Upper lobe of left lung (tissue), 6 donors: ENCODE measurements around the gene FGF14. TPM values are rescaled to one million over a fixed set of nuclear protein-coding genes. Genes with fewer than 3 reads are reported as not detected.

Source experiments
- ATAC-seq, 2 donors: fragments of 200-7000 bp; cut with Tn5 transposase; one replicate each; pipeline ENCODE4 v1.9.1; 2022; ENCODE audit warnings: mild to moderate bottlenecking in 2 of 2, moderate library complexity in 2 of 2; ENCODE audit not compliant: low FRiP score in 2 of 2
- DNase-seq, 2 donors: peaks; one replicate each; pipeline ENCODE4 v3.0.0-alpha.2; 2019 to 2020
- H3K27ac ChIP-seq, 4 donors: fragments of 200-600 bp; sonication (generic); one replicate each; pipeline ENCODE4 v1.5.1; 2016 to 2019
- H3K27me3 ChIP-seq, 4 donors: fragments of 200-600 bp; sonication (generic); one replicate each; pipeline ENCODE4 v1.5.1; 2017 to 2019
- H3K36me3 ChIP-seq, 4 donors: fragments of 200-600 bp; sonication (generic); one replicate each; pipeline ENCODE4 v1.5.1; 2016 to 2019
- H3K4me1 ChIP-seq, 4 donors: fragments of 200-600 bp; sonication (generic); one replicate each; pipeline ENCODE4 v1.5.1; 2018 to 2019
- H3K4me3 ChIP-seq, 4 donors: fragments of 200-600 bp; sonication (generic); one replicate each; pipeline ENCODE4 v1.5.1; 2017 to 2019; ENCODE audit warnings: mild to moderate bottlenecking in 2 of 4, moderate library complexity in 1 of 4
- H3K9me3 ChIP-seq, 4 donors: fragments of 200-600 bp; sonication (generic); one replicate each; pipeline ENCODE4 v1.5.1; 2018 to 2019
- CTCF ChIP-seq, 6 experiments: fragments of 450-650 bp in 4 of 6; fragments of 200-600 bp in 2 of 6; sonication (generic) in 2 of 6; IDR thresholded peaks; one replicate each; pipeline ENCODE4 v1.5.1; 2016 to 2019; ENCODE audit warnings: antibody characterized with exemption in 6 of 6
- EP300 ChIP-seq, 4 donors: sonication (generic); formaldehyde crosslinking; IDR thresholded peaks; one replicate each; pipeline ENCODE4 v1.5.1; 2017; ENCODE audit warnings: antibody characterized with exemption in 4 of 4, control low read depth in 2 of 4
- POLR2A ChIP-seq, 4 donors: fragments of 450-650 bp; IDR thresholded peaks; one replicate each; pipeline ENCODE4 v1.5.1; 2016 to 2017; ENCODE audit warnings: antibody characterized with exemption in 4 of 4, mild to moderate bottlenecking in 2 of 4
- POLR2AphosphoS5 ChIP-seq, 2 donors: sonication (generic); formaldehyde crosslinking; IDR thresholded peaks; one replicate each; pipeline ENCODE4 v1.5.1; 2017; ENCODE audit warnings: antibody characterized with exemption in 2 of 2
- WGBS, 2 donors: methylation state at CpG; one replicate each; pipeline ENCODE4 v1.1.5; 2017 to 2018; 5-methylcytosine and 5-hydroxymethylcytosine counted together
- total RNA-seq, 6 donors: library from RNA; depleted of rRNA in 4 of 6; stranded (reverse); fragments of >200 nt in 4 of 6; gene quantifications; one replicate each; pipeline versions ENCODE4 v1.1.0 to v1.2.1, GENCODE V29; 2016 to 2021
- donor health status: DM: no; HTN: no; CAD: no; lungs with moderate emphysema.
- donor health status: DM: no; HTN: yes; CAD: no; lungs with severe emphysema.

FGF14 gene
- total RNA-seq, 6 donors from 2014 or later: 0.80 to 8.4 (median 4.1) TPM

- peak in 1 of 2 donors; percentile 30 for ATAC-seq
Observed at GRCh38 chr13:101915755-101916107, 486.1 kb downstream of the FGF14 start.

GRCh38 chr13:101915331-101915730, 486.5 kb downstream of the FGF14 start:
- Histone ChIP-seq H3K36me3 (no peaks in the 10 kb centered on the region), H3K27ac (no peak overlapping the region), H3K4me3 (no peak overlapping the region), H3K4me1 (peaks cover 7 to 15% (median 14%) of the 10 kb centered on the region in 4 donors), H3K9me3 (no peaks in the 10 kb centered on the region), H3K27me3 (peaks cover 0 to 22% (median 11%) of the 10 kb centered on the region in 4 donors)
- no peak for ATAC-seq
- TF ChIP-seq POLR2A (IDR thresholded peaks at IDR 0.05) (no peak), POLR2AphosphoS5 (IDR thresholded peaks at IDR 0.05) (no peak), CTCF (IDR thresholded peaks at IDR 0.05) (no peak), EP300 (IDR thresholded peaks at IDR 0.05) (no peak)
- no peak for DNase-seq
- WGBS, 2 donors: 16 to 17% methylated on average over 7 of the region's 7 CpGs

More at GRCh38 chr13:101915755-101916107, 486.1 kb downstream of the FGF14 start:
- no peak overlapping the region for H3K27ac ChIP-seq
- peaks cover 7 to 15% (median 14%) of the 10 kb centered on the region in 4 donors for H3K4me1 ChIP-seq
- 5 to 8% methylated on average over 7 to 12 of the region's 13 CpGs for WGBS, 2 donors
- peaks cover 0 to 22% (median 11%) of the 10 kb centered on the region in 4 donors for H3K27me3 ChIP-seq
- no peaks in the 10 kb centered on the region for H3K9me3 ChIP-seq
- no peaks in the 10 kb centered on the region for H3K36me3 ChIP-seq
- TF ChIP-seq EP300 (IDR thresholded peaks at IDR 0.05) (no peak), CTCF (IDR thresholded peaks at IDR 0.05) (no peak), POLR2A (IDR thresholded peaks at IDR 0.05) (no peak), POLR2AphosphoS5 (IDR thresholded peaks at IDR 0.05) (no peak)
- H3K4me3 ChIP-seq: peak overlapping the region in 2 of 4 donors; percentile 28 to 38
- DNase-seq: no peak

- 73 to 81% methylated on average over 2 of the region's 2 CpGs for WGBS, 2 donors
- Histone ChIP-seq H3K4me3 (no peak overlapping the region), H3K36me3 (no peaks in the 10 kb centered on the region), H3K27me3 (peaks cover 0 to 13% (median 5%) of the 10 kb centered on the region in 4 donors), H3K27ac (no peak overlapping the region), H3K9me3 (no peaks in the 10 kb centered on the region), H3K4me1 (peaks cover 7 to 11% (median 11%) of the 10 kb centered on the region in 4 donors)
- TF ChIP-seq CTCF (IDR thresholded peaks at IDR 0.05) (no peak), POLR2A (IDR thresholded peaks at IDR 0.05) (no peak), EP300 (IDR thresholded peaks at IDR 0.05) (no peak), POLR2AphosphoS5 (IDR thresholded peaks at IDR 0.05) (no peak)
- ATAC-seq (no peak), DNase-seq (no peak)
Observed at GRCh38 chr13:101911752-101912151, 490.1 kb downstream of the FGF14 start.

- TF ChIP-seq EP300 (IDR thresholded peaks at IDR 0.05): no peak
Observed at GRCh38 chr13:101903890-101904289, 498.0 kb downstream of the FGF14 start.

GRCh38 chr13:101898676-101899075, 503.2 kb downstream of the FGF14 start:
- TF ChIP-seq EP300 (IDR thresholded peaks at IDR 0.05) (no peak), CTCF (IDR thresholded peaks at IDR 0.05) (no peak), POLR2AphosphoS5 (IDR thresholded peaks at IDR 0.05) (no peak), POLR2A (IDR thresholded peaks at IDR 0.05) (no peak)
- no peak for DNase-seq
- no peak overlapping the region for H3K4me3 ChIP-seq

More at GRCh38 chr13:101903890-101904289, 498.0 kb downstream of the FGF14 start:
- no peak overlapping the region for H3K4me3 ChIP-seq
- no peaks in the 10 kb centered on the region for H3K4me1 ChIP-seq
- WGBS, 2 donors: 52 to 68% methylated on average over 3 of the region's 3 CpGs
- ATAC-seq: no peak
- no peak overlapping the region for H3K27ac ChIP-seq
- H3K9me3 ChIP-seq: no peaks in the 10 kb centered on the region
- DNase-seq: no peak
- no peaks in the 10 kb centered on the region for H3K27me3 ChIP-seq
- no peaks in the 10 kb centered on the region for H3K36me3 ChIP-seq

More at GRCh38 chr13:101898676-101899075, 503.2 kb downstream of the FGF14 start:
- H3K27ac ChIP-seq: no peak overlapping the region
- H3K27me3 ChIP-seq: no peaks in the 10 kb centered on the region
- no peaks in the 10 kb centered on the region for H3K36me3 ChIP-seq
- H3K4me1 ChIP-seq: no peaks in the 10 kb centered on the region
- ATAC-seq: no peak
- H3K9me3 ChIP-seq: no peaks in the 10 kb centered on the region
